ENCODE measurements around the gene CCSER1.

The CCSER1 gene

GRCh38 chr4:90415116-90415515, 287.9 kb downstream of the CCSER1 start:
- POLR2A ChIA-PET: no interaction called here
- CTCF ChIA-PET: interaction anchor here (0.8 to 1.8 kb wide), 2 partner anchors 10 kb away, joined by 3 to 6 read pairs; no protein-coding TSS in a partner anchor
- TF ChIP-seq CTCF (IDR thresholded peaks at IDR 0.05; ENCODE audit: control extremely low read depth, extremely low read depth, low read depth, missing control alignments): no peak
- no peak for DNase-seq (ENCODE audit: extremely low spot score)

GRCh38 chr4:90419124-90419711, 292.0 kb downstream of the CCSER1 start:
- DNase-seq (ENCODE audit: extremely low spot score): peak; percentile 36
- POLR2A ChIA-PET: no interaction called here
- peak; percentile 53 for TF ChIP-seq CTCF (IDR thresholded peaks at IDR 0.05; ENCODE audit: control extremely low read depth, extremely low read depth, low read depth, missing control alignments)
- CTCF ChIA-PET: interaction anchor here (0.6 to 2.2 kb wide), 11 partner anchors 8 to 1972 kb away, joined by 3 to 12 read pairs (median 4); no protein-coding TSS in a partner anchor

- no peak for TF ChIP-seq CTCF (IDR thresholded peaks at IDR 0.05; ENCODE audit: control extremely low read depth, extremely low read depth, low read depth, missing control alignments)
- ChIA-PET POLR2A (no interaction called here), CTCF (no interaction called here)
These were observed 294.0 kb downstream of the CCSER1 start for GRCh38 chr4:90421161-90421560.

GRCh38 chr4:90425893-90426292, 298.7 kb downstream of the CCSER1 start:
- ChIA-PET CTCF (interaction anchor here (1.4 kb wide), 1 partner anchor 11 kb away, joined by 3 read pairs; no protein-coding TSS in a partner anchor), POLR2A (no interaction called here)
- no peak for TF ChIP-seq CTCF (IDR thresholded peaks at IDR 0.05; ENCODE audit: control extremely low read depth, extremely low read depth, low read depth, missing control alignments)
- DNase-seq (ENCODE audit: extremely low spot score): no peak

More at GRCh38 chr4:90421161-90421560, 294.0 kb downstream of the CCSER1 start:
- DNase-seq (ENCODE audit: extremely low spot score): no peak

- ChIA-PET POLR2A (no interaction called here), CTCF (no interaction called here)
These were observed 311.3 kb downstream of the CCSER1 start for GRCh38 chr4:90438522-90438921.

GRCh38 chr4:90441770-90442169, 314.6 kb downstream of the CCSER1 start:
- no peak for DNase-seq (ENCODE audit: extremely low spot score)
- POLR2A ChIA-PET: no interaction called here
- TF ChIP-seq CTCF (IDR thresholded peaks at IDR 0.05; ENCODE audit: control extremely low read depth, extremely low read depth, low read depth, missing control alignments): no peak
- CTCF ChIA-PET: no interaction called here

More at GRCh38 chr4:90438522-90438921, 311.3 kb downstream of the CCSER1 start:
- no peak for TF ChIP-seq CTCF (IDR thresholded peaks at IDR 0.05; ENCODE audit: control extremely low read depth, extremely low read depth, low read depth, missing control alignments)
- DNase-seq (ENCODE audit: extremely low spot score): no peak
